Hematopoietic multipotent progenitor cell treated with erythropoietin and hydrocortisone succinate and interleukin-3 and kit ligand, for 15 days (in vitro differentiated cells): ENCODE results near the gene GLYATL3.
"Not testable (repeated sequence)": the region's sequence is repeated elsewhere in the genome, so short reads cannot be mapped to it uniquely, and the experiment has no call there.

Experiments used
- DNase-seq: peaks from one replicate; pipeline ENCODE4 v3.0.0-alpha.2; 2015; ENCODE audit warnings: low spot score

The GLYATL3 gene

GRCh38 chr6:49499623-49500022 lies at the start of gene GLYATL3:
Gene GLYATL3, plus strand, starts transcription at chr6:49499923. Its CDS starts 12,068 bp downstream, at chr6:49511991.
- no peak for DNase-seq

GRCh38 chr6:49453221-49453620 lies 46.5 kb upstream of the GLYATL3 start:
- DNase-seq, result peak; percentile 29

- DNase-seq, result no peak
Measured at GRCh38 chr6:49454787-49455709, 44.7 kb upstream of the GLYATL3 start.

- no peak for DNase-seq
Measured at GRCh38 chr6:49457771-49458170, 42.0 kb upstream of the GLYATL3 start.

- peak; percentile 8 for DNase-seq
Measured at GRCh38 chr6:49462071-49462470, 37.7 kb upstream of the GLYATL3 start.

- DNase-seq, result no peak
Measured at GRCh38 chr6:49462599-49462926, 37.2 kb upstream of the GLYATL3 start.

- peak; percentile 96 for DNase-seq
Measured at GRCh38 chr6:49462927-49463611, 36.7 kb upstream of the GLYATL3 start, which contains the start of the genes CENPQ and MMUT. Gene CENPQ, plus strand, starts transcription at chr6:49463370. Its CDS starts 6,807 bp downstream, at chr6:49470177. Gene MMUT, minus strand, starts transcription at chr6:49463253. Its CDS starts 3,787 bp downstream, at chr6:49459466.

GRCh38 chr6:49463612-49463967 lies 36.1 kb upstream of the GLYATL3 start:
- no peak for DNase-seq

GRCh38 chr6:49464691-49465090 lies 35.0 kb upstream of the GLYATL3 start:
- DNase-seq, result no peak

GRCh38 chr6:49468042-49468441 lies 31.7 kb upstream of the GLYATL3 start:
- DNase-seq, result no peak

- not testable (repeated sequence) for DNase-seq
Measured at GRCh38 chr6:49476564-49476963, 23.2 kb upstream of the GLYATL3 start.

- no peak for DNase-seq
Measured at GRCh38 chr6:49479308-49479970, 20.3 kb upstream of the GLYATL3 start.

- not testable (repeated sequence) for DNase-seq
Measured at GRCh38 chr6:49481846-49482245, 17.9 kb upstream of the GLYATL3 start.

GRCh38 chr6:49483380-49483779 lies 16.3 kb upstream of the GLYATL3 start:
- DNase-seq, result not testable (repeated sequence)

- no peak for DNase-seq
Measured at GRCh38 chr6:49490633-49491032, 9.1 kb upstream of the GLYATL3 start.

GRCh38 chr6:49497304-49497703 lies 2.4 kb upstream of the GLYATL3 start:
- DNase-seq, result no peak

- DNase-seq, result no peak
Measured at GRCh38 chr6:49499126-49499525, 597 bp upstream of the GLYATL3 start.

GRCh38 chr6:49504666-49505065 lies 4.9 kb downstream of the GLYATL3 start:
- no peak for DNase-seq

GRCh38 chr6:49506569-49507111 lies 6.9 kb downstream of the GLYATL3 start:
- no peak for DNase-seq

GRCh38 chr6:49509342-49509741 lies 9.6 kb downstream of the GLYATL3 start:
- DNase-seq, result no peak

GRCh38 chr6:49513153-49513989 lies 13.6 kb downstream of the GLYATL3 start:
- DNase-seq, result no peak
